GM12878 (cell line): ENCODE results near the gene TSPEAR. TPM values are rescaled to one million over a fixed set of nuclear protein-coding genes. Genes with fewer than 3 reads are reported as not detected.
A peak's percentile ranks its signal among the peaks of the same experiment; 100 is the strongest.

Experiments
- ATAC-seq: fragments of 200-7000 bp; cut with Tn5 transposase; 3 replicates; pipeline ENCODE4 v1.9.1; 2020; ENCODE audit warnings: mild to moderate bottlenecking, moderate library complexity
- Bru-seq: library from RNA; stranded (reverse); fragments of 400-500 nt; gene quantifications from one replicate; lab custom pipeline; 2021; lab: Mats Ljungman, UMichigan
- BruChase-seq, 2 experiments: library from RNA; stranded (reverse); fragments of 400-500 nt; gene quantifications; one replicate each; lab custom pipeline; 2021; lab: Mats Ljungman, UMichigan
- BruUV-seq: library from RNA; stranded (reverse); fragments of 400-500 nt; replicated peaks from 2 replicates; lab custom pipeline; 2021; lab: Mats Ljungman, UMichigan
- CTCF ChIA-PET: fragments of 300-600 bp; sonication (Branson Sonifier 250); formaldehyde crosslinking; extraction: SDS; loops from one replicate; lab custom pipeline; 2021; ENCODE audit warnings: inconsistent platforms; lab: Yijun Ruan, JAX
- POLR2A ChIA-PET: fragments of 350-600 bp; formaldehyde crosslinking; extraction: SDS; loops from one replicate; lab custom pipeline; 2021; ENCODE audit warnings: inconsistent platforms; lab: Charles Lee
- RAD21 ChIA-PET: fragments of 300-600 bp; sonication (Branson Sonifier 250); formaldehyde crosslinking; loops from one replicate; lab custom pipeline; 2023; ENCODE audit warnings: antibody characterized with exemption; ENCODE audit not compliant: unreplicated experiment; lab: Charles Lee
- SMC1A ChIA-PET: fragments of 300-600 bp; sonication (Branson Sonifier 250); formaldehyde crosslinking; loops from one replicate; lab custom pipeline; 2023; ENCODE audit not compliant: unreplicated experiment, uncharacterized antibody; lab: Charles Lee
- DNase-seq: peaks from one replicate; pipeline ENCODE4 v3.0.0-alpha.2; 2011; ENCODE audit warnings: low read depth, low spot score
- FAIRE-seq: peaks from 3 replicates; lab custom pipeline; 2011; peaks lifted over from hg19 to GRCh38; lab: Jason Lieb, UNC
- H2AFZ ChIP-seq: 2 replicates; pipeline ENCODE4 v1.6.0; 2011; ENCODE audit warnings: low read depth, low read length, control low read depth; ENCODE audit not compliant: control insufficient read depth
- H3K27ac ChIP-seq: 2 replicates; pipeline ENCODE4 v1.5.1; 2011; ENCODE audit warnings: control low read depth; ENCODE audit not compliant: control insufficient read depth, insufficient read depth
- H3K27me3 ChIP-seq, 2 experiments: replicated peaks in 1 of 2; 2 replicates each; pipeline versions ENCODE4 v1.6.0 to v1.6.1; 2011; ENCODE audit warnings: low read length in 1 of 2; ENCODE audit not compliant: control insufficient read depth in 2 of 2, insufficient read depth in 2 of 2
- H3K36me3 ChIP-seq, 2 experiments: 2 replicates each; pipeline ENCODE4 v1.5.1; 2011; ENCODE audit warnings: low read length in 1 of 2; ENCODE audit not compliant: control insufficient read depth in 2 of 2, insufficient read depth in 2 of 2
- H3K4me1 ChIP-seq: 2 replicates; pipeline ENCODE4 v1.6.1; 2011; ENCODE audit warnings: mild to moderate bottlenecking, low read length, moderate library complexity, mixed read lengths; ENCODE audit not compliant: control insufficient read depth, insufficient read depth
- H3K4me2 ChIP-seq: 2 replicates; pipeline ENCODE4 v1.6.0; 2011; ENCODE audit warnings: control low read depth; ENCODE audit not compliant: control insufficient read depth, insufficient read depth
- H3K4me3 ChIP-seq: fragments of 200-600 bp; sonication (generic); 2 replicates; pipeline ENCODE4 v1.5.1; 2016
- H3K79me2 ChIP-seq: 2 replicates; pipeline ENCODE4 v1.6.0; 2011; ENCODE audit warnings: low read length; ENCODE audit not compliant: control insufficient read depth, insufficient read depth
- H3K9ac ChIP-seq: 2 replicates; pipeline ENCODE4 v1.8.0; 2011; ENCODE audit warnings: low read length, control low read depth, mixed read lengths; ENCODE audit not compliant: control insufficient read depth, insufficient read depth
- H3K9me3 ChIP-seq: replicated peaks from 3 replicates; pipeline ENCODE4 v1.5.1; 2011; ENCODE audit warnings: mild to moderate bottlenecking, low read length; ENCODE audit not compliant: control insufficient read depth, insufficient read depth
- H4K20me1 ChIP-seq: 2 replicates; pipeline ENCODE4 v1.6.0; 2011; ENCODE audit not compliant: control insufficient read depth, insufficient read depth
- NR2C2 ChIP-seq: IDR thresholded peaks from 2 replicates; pipeline ENCODE4 v1.6.1; 2011; ENCODE audit warnings: borderline replicate concordance, low read depth; ENCODE audit not compliant: control insufficient read depth, insufficient read length
- SREBF2 ChIP-seq: IDR thresholded peaks from 2 replicates; pipeline ENCODE4 v1.6.1; 2012; ENCODE audit warnings: mild to moderate bottlenecking, low read length
- SUZ12 ChIP-seq: fragments of 200-600 bp; sonication (generic); IDR thresholded peaks from one replicate; pipeline ENCODE4 v1.6.1; 2018; ENCODE audit warnings: antibody characterized with exemption, mild to moderate bottlenecking; ENCODE audit not compliant: unreplicated experiment
- ZNF207 ChIP-seq: fragments of 450-650 bp; IDR thresholded peaks from 2 replicates; pipeline ENCODE4 v1.6.1; 2014; ENCODE audit warnings: antibody characterized with exemption, mild to moderate bottlenecking, borderline replicate concordance
- WGBS: methylation state at CpG from one replicate; pipeline ENCODE4 v1.1.6; 2016; ENCODE audit warnings: low lambda C conversion rate; ENCODE audit not compliant: insufficient replicate concordance, insufficient coverage; ENCODE audit errors: missing lambda C conversion rate; 5-methylcytosine and 5-hydroxymethylcytosine counted together
- in situ Hi-C: fragments of 300-500 bp; cut with MboI; formaldehyde crosslinking; loops from 9 replicates; pipeline ENCODE4 v1.14.3; 2018; ENCODE audit warnings: mixed read lengths
- intact Hi-C: fragments of 100-400 bp; cut with micrococcal nuclease; formaldehyde crosslinking; loops from one replicate; pipeline ENCODE4 v1.14.2; 2022; ENCODE audit not compliant: unreplicated experiment
- long read RNA-seq, 2 experiments: library from polyadenylated mRNA; unstranded; transcript quantifications; one replicate each; pipeline ENCODE4 v2.0.0, GENCODE V29; 2019 to 2020
- polyA minus RNA-seq, 3 experiments: library from RNA; depleted of rRNA, polyadenylated mRNA; stranded (reverse); fragments of >200 nt; gene quantifications; 2 replicates each; pipeline ENCODE4 v1.2.3, GENCODE V29; 2011
- polyA plus RNA-seq, 11 experiments: library from polyadenylated mRNA; depleted of rRNA in 4 of 11; unstranded in 6 of 11; stranded (reverse) in 5 of 11; fragments of >200 nt; fragmentation: Nextera tagmentation in 4 of 11; fragmentation: Illumina TruSeq in 1 of 11; extraction: Ambion mirVana in 4 of 11; extraction: Trizol in 1 of 11; gene quantifications; 1 replicate in 1 of 11; 2 replicates in 10 of 11; pipeline versions ENCODE4 v1.2.1 to v1.2.3, GENCODE V29; 2011 to 2016; ENCODE audit warnings: inconsistent platforms in 2 of 11, missing spikeins in 2 of 11, low read depth in 1 of 11
- total RNA-seq, 4 experiments: library from RNA; depleted of rRNA in 3 of 4; stranded (reverse); fragments of >200 nt in 3 of 4; fragmentation: Illumina TruSeq in 1 of 4; extraction: Trizol in 1 of 4; gene quantifications; 2 replicates each; pipeline versions ENCODE4 v1.2.1 to v1.2.3, GENCODE V29; 2013 to 2021

Gene TSPEAR
- not detected in 2 replicates for total RNA-seq (2013; cell fraction: nucleolus; rRNA removed)
- total RNA-seq (2014; rRNA removed) (not detected in 2 replicates), total RNA-seq (2014; rRNA removed; fragmentation: Illumina TruSeq; extraction: Trizol) (not detected in 2 replicates), total RNA-seq (2021) (not detected in 2 replicates), polyA plus RNA-seq (2011; rRNA removed) (not detected in 2 replicates), polyA plus RNA-seq (2014; fragmentation: Illumina TruSeq; extraction: Trizol) (not detected in 2 replicates), polyA plus RNA-seq (2014; fragmentation: Nextera tagmentation; extraction: Ambion mirVana) (not detected), polyA plus RNA-seq (2014; rRNA removed) (not detected in 2 replicates), polyA plus RNA-seq (2016; fragmentation: Nextera tagmentation; extraction: Ambion mirVana) (not detected), polyA minus RNA-seq (2011; rRNA and poly(A)+ RNA removed) (not detected in 2 replicates), Bru-seq, nascent RNA (percentile 2 among the genes with signal in this experiment), BruChase-seq, experiment 1, labeled RNA remaining after a 6-hour chase (percentile 4 among the genes with signal in this experiment), BruChase-seq, experiment 2, labeled RNA remaining after a 2-hour chase (percentile 4 among the genes with signal in this experiment)
- polyA plus RNA-seq (2011; ENCODE audit: low read depth), result not detected
- not detected in 2 replicates for polyA plus RNA-seq (2011; cell fraction: cytosol; rRNA removed)
- polyA plus RNA-seq (2011; cell fraction: nucleus; rRNA removed), result not detected in 2 replicates
- not detected in 2 replicates for polyA plus RNA-seq (2012)
- not detected in 2 replicates for polyA minus RNA-seq (2011; cell fraction: cytosol; rRNA and poly(A)+ RNA removed)
- polyA minus RNA-seq (2011; cell fraction: nucleus; rRNA and poly(A)+ RNA removed), result not detected in 2 replicates
- long read RNA-seq, experiment 1, result 0 reads
- long read RNA-seq, experiment 2, result 0 reads

- Histone ChIP-seq H3K27ac (no peak within 1 kb of the TSS), H3K79me2 (no peaks in the 10 kb centered on the region), H3K27me3 (peaks cover 12 to 18% of the 10 kb centered on the region in 2 experiments; a peak in 3 of 4 replicates), H3K9me3 (no peaks in the 10 kb centered on the region; the same call in 2 of the 3 replicates), H3K36me3 (no peaks in the 10 kb centered on the region), H3K4me2 (no peak within 1 kb of the TSS), H2AFZ (no peak within 1 kb of the TSS), H4K20me1 (no peaks in the 10 kb centered on the region), H3K4me1 (no peaks in the 10 kb centered on the region), H3K9ac (no peak within 1 kb of the TSS), H3K4me3 (no peak within 1 kb of the TSS)
- no peak for FAIRE-seq
- TF ChIP-seq SUZ12 (peak; percentile 74), SREBF2 (no peak), ZNF207 (no peak), NR2C2 (no peak)
- RAD21 ChIA-PET, result no interaction called here
- SMC1A ChIA-PET, result no interaction called here
- in situ Hi-C loops (no loop called here), intact Hi-C loops (no loop called here)
- BruUV-seq, result no TSS peak
- DNase-seq, result no peak
- WGBS, result 20% methylated on average over 36 of the region's 41 CpGs
- POLR2A ChIA-PET, result no interaction called here
- no peak for ATAC-seq
- CTCF ChIA-PET, result interaction anchor here (1.6 kb wide), 1 partner anchor 82 kb away, joined by 5 read pairs; no protein-coding TSS in a partner anchor
Observed at GRCh38 chr21:44711327-44712202, at the start of gene TSPEAR. Gene TSPEAR (minus strand): TSS chr21:44711572. CDS start chr21:44711514, 58 bp downstream.
